IPS-NIHi7 (cell line): ENCODE results near the gene DMD.

Experiments used
- DNase-seq: peaks from one replicate; pipeline ENCODE4 v3.0.0; 2012; ENCODE audit warnings: mixed read lengths; ENCODE audit errors: extremely low spot score

The DMD gene

DNA sequence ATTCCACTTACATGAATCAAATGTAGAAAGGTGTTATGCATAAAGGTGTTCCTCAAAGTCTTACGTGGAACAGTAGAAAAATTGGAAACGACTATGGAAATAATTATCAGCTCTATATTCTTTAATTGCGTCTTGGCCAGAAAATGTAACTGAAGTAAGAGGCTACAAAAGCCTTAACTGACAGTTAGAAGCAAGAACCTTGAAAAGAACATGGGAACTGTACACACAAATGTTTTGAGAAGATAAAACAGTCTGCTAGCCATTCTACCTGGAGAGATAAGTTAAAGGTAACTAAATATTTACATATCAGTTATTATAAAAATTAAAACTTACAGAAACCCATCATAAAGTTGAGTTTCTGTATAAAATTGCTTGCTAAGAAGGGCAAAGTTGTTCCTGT is 1967.5 kb downstream of the DMD start:
- DNase-seq: no peak

DNA sequence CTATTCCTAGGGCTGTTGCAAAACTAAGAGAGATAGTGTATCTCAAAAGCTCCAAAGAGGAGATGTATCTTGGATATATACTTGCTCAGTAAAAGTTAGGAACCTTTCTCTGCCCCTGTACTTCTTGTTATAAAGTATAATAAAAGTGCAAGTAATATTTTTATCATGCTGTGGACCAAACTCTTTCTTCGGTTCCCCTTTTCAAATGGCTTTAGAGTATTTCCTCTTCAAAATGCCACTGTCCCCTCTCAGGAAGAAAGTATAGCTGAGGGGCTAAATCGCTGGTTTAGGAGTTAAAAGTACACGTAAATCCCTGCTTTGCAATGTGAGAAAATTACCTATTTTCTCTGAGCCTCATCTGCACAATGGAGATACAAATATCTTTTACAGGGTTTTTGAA is 1970.4 kb downstream of the DMD start:
- no peak for DNase-seq

DNA sequence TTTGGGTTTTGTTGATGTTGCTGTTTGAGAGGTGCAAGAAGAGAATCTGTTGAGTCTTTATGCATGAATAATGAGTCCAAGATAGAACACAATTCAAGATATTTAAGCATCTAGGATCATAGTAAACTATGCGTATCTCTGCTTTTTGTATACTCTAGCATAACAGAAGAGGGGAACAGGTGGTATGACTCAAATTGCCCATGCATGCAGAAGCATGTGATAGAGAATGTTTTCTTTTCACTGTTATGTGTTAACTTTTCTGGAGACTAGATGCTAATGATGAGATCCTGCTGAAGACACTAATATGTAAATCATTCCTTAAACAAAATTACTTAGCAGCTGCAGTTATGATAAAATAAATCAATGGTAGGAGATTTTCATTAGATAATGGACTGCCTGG is 1974.2 kb downstream of the DMD start:
- no peak for DNase-seq

DNA sequence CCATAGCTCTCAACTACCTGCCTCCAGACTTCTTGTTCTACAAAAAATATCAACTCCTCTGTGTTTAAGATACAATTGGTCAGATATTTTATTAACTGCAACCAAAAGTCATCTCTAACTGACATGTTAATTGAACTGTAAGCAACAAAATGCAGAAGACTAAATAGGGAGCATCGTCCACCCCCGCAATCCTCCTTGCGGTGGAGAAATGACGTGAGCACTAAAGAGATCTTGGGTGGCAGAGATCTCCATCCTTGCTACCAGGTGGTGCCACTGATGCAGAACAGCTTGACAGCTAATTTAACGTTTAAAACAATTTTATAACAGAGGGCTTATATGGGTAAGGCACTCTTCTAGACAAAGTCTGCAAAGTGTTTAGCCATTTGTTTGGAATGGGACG is 1975.1 kb downstream of the DMD start:
- no peak for DNase-seq

DNA sequence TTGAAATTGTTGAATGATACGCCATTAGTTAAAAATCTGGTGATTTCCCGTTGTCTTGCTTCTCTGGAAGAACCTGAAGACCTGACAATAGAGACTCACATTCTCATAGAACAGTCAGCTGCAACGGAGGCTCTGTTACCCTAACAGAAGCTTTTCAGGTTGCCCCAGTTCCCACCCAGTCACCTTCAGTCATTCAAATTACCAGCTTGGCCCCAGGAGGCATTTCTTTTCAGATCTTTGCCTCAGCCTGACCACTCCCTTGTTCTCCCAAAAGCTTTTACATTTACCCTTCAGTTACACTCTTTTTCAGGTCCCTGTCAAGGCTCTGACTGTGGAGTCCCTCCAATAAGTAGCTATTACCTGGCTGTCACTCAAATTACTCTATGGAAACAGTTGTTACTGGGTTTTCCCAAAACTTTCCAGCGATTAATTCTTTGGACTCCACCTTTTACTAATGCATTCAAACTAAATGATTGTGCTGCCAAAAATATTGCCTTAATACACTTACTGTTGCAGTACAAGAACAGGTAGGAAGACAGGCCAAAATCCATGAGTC is 1977.3 kb downstream of the DMD start:
- peak; percentile 61 for DNase-seq

DNA sequence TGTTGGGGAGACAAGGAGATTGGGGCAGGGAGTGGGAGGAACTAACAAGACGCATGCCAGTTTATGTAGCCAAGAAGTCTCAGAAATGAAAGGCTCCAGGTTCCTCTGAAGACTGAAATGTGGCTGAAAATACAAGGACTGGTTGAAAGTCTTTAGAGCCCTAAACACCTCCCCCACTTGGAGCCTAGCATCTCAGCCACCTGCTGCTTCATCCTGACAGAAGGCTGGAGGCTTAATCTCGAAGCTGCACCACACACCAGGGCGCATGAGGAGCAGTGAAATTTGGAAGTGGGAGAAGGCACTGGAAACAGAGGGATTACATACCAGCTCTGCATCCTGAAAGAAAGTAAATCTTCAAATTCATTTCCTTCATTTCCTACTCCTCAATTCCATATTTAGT is 1978.8 kb downstream of the DMD start:
- no peak for DNase-seq

DNA sequence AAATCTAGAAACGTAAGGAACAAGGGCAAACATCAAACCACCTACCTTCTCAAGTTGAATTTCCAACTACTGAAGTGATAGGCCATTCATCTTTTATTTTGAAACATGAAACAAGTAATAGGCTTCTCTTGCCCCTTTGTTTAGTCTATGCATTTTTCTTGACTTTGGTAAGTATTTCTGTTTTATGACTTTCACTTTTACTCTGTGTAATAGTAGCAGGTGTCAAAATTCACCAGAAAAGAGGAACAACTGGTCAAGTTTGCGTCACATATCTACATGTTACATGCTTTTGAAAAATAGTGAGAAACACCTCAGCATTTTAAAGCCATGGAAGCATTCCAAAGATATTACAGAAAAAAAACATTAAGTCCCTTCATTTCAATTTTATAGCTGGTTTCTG is 1982.4 kb downstream of the DMD start:
- no peak for DNase-seq

DNA sequence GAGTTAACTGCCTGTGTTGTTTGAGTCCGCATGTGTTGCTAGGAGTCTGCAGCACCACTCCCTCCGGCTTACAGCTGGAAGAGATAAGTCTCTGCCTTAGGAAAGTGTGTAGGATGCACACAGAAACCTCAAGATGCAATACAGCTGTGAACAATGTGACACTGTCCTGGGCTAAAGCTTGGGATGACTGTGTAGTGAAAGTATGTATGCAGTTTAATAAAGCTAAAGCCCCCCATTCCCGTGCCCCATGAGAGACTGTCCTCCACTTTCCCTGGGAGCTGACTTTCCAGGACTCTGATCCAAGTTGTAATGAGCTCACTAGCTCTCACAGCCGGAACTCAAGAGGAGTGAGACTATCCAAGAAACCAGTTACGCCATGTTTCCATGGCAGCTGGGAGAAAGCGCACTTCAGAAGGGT is 1982.9 kb downstream of the DMD start:
- DNase-seq: no peak

DNA sequence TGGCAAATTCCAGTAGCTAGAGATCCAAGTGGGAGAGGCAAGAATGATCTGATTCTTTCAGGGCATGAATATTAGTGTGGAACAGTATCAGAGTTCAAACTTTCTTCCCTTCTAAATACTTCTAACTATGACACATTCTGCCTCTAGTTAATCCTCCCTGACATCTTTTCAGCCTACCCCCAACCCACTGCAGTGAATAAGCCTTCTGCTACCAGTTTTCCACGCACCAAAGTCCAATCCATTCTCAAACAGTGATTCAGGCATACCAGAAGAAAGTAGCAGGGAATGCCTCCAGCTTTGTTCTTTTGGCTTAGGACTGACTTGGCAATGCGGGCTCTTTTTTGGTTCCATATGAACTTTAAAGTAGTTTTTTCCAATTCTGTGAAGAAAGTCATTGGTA is 1984.1 kb downstream of the DMD start:
- no peak for DNase-seq

DNA sequence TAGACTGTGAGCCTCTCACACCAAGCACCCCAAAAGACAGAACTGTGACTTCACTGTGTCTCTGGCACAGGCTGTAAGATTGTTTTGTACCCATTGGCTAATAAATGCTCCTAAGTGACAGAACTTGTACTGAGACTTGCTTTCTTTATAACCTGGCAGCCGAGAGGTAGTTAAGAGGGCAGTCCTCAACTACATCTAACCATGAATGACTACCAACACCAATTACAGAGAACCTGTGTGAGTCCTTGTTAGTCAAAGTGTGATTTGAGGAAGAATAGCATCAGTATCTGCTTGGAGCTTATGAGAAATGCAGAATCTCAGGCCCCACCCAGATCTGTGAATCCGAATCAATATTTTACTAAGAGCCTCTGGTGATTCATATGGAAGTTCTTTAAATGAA is 1985.5 kb downstream of the DMD start:
- no peak for DNase-seq

DNA sequence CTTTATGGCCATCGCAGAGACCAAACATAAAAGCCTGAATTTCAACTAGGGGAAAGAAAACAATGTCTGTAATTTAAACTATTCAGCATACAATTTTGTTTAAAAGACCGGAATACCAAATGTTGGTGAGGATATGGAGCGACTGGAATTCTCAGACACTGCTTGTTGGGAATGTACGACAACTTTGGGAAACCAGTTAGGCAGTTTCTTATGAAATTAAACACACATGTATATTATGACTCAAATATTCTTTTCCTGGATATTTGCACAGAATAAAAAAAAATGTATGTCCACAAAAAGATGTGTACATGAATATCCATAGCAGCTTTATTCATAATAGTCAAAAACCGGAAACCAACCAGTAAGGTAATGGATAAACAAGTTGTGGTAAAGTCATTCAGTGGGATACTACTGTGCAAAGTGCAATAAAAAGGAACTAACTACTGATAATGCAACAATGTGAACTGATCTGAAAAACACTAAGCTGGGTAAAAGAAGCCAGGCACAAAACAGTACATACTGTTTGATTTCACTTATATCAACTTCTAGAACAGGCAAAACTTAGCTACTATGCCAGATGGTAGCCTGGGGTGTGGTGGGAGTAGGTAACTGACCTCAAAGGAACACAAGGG is 1986.9 kb downstream of the DMD start:
- DNase-seq: no peak

DNA sequence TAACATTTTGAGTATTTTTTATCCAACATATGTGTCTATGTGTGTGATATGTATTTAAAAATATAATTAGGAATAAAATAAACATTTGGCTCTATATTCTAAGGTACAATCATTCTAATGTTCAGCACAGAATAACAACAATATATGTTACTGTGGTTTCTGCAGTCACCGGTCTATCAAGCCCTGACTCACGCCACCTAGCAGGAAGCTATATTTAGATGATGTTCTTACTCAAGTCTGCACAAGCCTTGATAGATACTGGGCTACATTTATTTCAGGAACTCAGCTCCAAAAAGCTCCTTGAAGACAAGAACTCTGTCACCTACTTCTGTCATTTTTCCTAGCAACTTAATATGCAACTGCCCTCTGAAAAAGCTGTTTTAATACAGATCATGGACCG is 1987.5 kb downstream of the DMD start:
- no peak for DNase-seq

DNA sequence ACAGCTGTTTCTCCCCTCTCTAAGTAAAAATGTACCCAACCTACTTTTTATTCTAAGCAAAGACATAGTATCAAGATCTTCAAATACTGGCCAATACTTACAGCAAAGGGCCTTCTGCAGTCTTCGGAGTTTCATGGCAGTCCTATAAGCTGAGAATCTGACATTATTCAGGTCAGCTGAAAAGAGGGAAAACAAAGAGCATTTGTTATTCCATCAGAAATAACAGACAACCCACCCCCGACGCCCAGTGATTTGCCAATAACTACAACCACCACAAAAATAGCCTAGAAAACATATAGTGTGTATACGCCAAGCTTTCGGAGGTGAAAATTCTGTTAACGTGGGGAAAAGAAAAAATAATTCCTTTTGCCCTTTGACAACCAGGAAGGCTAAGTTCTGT is 1988.4 kb downstream of the DMD start:
- DNase-seq: no peak

DNA sequence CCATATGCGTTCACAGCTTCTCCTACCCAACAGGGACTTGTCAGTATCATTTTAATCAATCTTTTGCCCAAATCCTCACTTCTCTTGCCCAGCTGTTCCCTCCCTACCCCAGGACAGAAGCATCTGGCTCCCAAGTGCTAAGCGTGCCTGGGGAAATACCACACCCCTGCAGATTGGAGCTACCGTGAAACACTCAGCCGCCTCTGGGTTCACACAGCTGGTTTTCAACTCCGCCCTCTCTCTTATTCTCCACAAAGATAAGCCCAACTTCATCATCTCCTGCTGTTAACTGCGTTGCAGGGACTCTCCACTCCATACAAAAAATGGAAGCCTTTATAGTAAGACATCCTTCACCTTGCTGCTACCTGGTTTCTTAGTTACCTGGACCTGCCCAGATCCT is 1992.2 kb downstream of the DMD start:
- peak; percentile 28 for DNase-seq

DNA sequence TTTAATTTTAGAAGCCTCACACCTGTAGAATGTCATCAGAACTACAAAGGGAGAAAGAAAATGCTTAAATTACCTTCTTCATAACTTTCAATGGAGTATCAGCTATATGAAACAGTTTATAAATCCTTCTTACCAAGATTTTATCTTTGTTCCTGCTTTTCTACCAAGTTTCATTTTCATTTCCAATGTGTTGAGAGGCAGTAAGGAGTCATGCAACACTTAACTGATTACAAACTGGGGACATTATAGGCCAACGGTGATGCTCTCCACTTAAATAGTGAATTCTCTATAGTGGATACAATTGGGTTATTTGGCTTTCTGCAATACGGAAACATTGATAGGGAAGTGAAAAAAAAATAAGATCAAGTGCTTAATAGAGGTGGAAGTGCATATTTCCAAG is 1994.3 kb downstream of the DMD start:
- DNase-seq: no peak

DNA sequence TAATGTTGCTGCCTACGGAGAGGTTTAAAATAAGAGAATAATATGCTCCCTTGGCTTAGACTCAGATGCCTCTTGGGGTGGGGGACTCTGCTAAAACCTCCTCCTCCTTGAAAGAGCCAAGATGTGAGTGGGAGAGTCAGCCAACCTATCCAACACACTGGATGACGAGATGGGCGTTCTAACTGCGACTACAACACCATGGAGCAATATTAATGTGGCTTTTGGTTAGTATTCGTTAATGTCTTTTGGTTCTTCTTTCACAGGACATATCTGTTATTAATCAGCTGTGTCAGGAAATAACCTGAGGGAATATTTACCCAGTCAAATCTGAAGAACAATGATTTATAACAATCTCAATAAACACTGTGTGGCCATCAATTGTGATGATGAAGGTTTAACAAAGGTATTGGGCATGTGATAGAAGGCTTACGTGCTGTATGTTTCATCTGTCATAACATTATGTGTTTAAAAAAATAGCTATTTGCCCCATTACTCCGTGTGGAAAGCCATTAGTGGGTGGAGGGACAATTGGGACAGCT is 1996.0 kb downstream of the DMD start:
- DNase-seq: no peak

DNA sequence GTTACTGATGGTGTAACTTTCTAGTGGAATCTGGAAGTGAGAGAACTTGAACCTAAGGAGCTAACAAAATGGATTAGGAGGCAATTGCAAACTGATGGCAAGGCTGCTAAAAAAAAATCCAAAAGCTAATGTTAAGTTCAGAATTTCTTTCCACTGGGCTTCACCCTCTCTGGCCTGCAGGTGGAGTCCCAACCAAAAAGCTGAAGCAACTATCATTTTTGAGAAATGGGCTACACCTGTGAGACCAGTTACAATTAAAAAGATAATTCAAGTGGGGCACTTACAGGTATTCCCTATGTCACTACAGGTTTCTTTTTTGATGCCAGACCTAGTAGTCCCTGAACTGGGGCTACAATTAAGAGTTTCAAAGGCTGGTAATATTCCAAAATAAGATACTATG is 1997.4 kb downstream of the DMD start:
- DNase-seq: peak; percentile 45

DNA sequence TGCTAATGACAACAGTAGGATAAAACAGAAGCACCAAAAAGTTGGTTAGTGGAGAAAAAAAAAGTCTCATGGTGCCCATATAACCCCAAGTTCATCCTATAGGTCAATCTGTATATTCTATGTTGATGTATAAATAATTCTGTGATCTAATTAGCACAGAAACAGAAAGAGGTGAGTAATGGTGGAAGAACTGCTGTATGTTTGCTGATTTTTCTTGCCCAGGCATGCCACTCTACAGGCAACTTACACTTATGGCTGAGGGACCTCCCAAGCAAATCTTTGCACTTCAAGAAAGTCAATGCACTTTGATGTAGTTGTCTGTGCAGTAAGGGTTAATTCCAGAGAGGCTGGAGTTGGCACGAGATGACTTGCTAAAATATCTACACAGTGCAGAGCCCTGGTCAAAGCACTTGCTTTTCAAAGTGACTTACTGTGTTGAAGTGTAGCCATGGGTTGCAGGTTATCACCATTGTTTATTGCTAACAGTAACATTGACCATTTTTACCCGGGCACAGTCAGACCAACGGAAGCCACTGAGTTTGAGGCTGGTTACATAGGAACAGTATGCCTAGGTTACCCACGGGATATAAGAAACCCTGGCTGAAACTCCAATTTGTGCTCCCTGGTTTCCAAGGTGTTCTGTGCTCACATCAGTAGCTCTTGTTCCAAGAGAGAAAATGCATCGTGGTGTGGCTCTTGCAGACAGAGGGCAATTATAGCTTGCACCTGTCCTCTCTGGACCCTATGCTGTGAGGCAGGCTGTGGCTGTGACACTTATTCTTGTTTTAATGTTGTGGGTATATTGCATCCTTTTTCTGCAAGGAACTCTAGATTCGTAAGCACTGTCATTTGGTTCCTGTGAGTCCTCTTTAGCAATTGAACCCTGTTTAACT is 1998.2 kb downstream of the DMD start:
- no peak for DNase-seq

DNA sequence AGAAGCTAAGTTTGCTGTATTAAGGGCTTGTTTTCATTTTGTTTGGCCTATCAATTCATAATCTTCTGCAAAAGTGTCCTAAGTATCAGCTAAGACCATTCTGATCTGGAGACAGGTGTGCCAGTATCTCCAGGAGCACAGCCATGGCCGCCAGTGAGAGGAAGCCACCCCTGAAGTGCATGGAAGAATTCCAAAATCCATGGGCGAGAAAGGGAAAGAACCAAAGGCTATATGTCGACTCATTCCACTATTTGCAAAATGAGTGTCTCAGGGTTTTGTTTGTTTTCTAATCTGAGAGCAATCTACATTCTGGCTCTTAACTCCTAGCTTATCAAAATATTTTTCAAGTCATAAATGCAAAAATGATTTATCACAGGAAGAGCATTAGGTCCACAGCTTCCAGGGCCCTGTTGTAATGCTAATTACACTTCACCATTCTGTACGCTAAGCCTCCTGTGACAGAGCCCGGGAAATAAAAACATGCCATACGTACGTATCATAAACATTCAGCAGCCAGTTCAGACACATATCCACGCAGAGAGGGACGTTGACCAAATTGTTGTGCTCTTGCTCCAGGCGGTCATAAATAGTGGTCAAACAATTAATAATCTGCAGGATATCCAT is 2002.2 kb downstream of the DMD start:
- DNase-seq: no peak

DNA sequence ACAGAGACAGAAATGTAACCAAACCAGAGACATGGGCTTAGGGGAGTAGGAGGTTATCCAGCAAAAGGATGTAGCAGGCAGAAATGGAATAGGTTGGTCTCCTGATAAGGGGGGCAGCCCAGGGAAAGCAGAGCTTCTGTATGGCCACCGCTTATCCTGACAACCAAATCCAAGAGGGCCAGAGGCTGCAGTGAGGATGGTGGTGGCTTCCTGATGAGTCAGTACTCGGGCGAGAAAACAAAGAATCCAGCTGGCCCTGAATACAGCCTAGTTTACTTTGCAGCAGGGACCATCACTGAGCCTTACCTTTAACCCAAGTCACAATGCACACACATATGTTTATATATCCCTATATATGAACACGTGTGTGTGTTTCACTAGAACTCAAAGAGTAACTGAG is 2009.8 kb downstream of the DMD start:
- DNase-seq: peak; percentile 27

DNA sequence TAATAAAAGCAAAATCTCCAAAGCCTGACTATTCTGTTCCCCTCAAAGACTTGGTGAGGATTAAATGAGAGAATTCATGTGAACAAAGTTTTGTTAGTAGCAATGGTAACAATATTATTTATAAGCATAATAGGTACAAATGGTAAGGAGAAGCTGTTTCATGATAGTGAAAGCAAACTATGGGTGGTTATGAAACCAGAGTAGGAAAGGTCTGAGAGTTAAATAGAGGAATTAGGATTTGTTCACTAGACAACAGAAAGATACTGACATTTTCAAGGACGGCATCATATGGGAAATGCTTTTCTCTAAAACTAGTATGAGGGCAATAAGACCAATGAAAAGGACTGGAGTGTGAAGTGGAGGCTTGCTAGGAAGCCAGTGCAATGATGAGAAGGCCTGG is 2010.9 kb downstream of the DMD start:
- no peak for DNase-seq

DNA sequence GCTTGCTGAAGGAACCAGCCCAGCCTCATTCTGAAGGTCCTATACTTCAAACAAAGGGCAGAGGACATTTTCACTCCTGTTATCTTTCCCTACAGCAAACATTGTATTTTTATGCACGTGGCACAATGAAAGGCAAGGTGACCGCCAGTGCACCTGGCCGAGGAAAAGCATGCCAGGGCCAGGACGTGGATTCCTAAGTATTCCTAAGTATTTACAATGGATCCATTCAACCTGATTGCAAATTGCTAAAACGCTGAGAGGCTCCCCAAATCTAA is 2011.6 kb downstream of the DMD start:
- no peak for DNase-seq
